ENCODE data around the gene PDE4A. TPM values are rescaled to one million over a fixed set of nuclear protein-coding genes. Genes with fewer than 3 reads are reported as not detected.
"Not testable (repeated sequence)": the region's sequence is repeated elsewhere in the genome, so short reads cannot be mapped to it uniquely, and the experiment has no call there.

The PDE4A gene
- total and polyA plus RNA-seq, 9 donors, result 0.71 to 4.8 (median 2.6) TPM

GRCh38 chr19:10406191-10406590, 14.1 kb upstream of the PDE4A start:
- no peaks in the 10 kb centered on the region for H3K27me3 ChIP-seq
- no peak overlapping the region for H3K4me3 ChIP-seq
- no peak overlapping the region for H3K27ac ChIP-seq
- no peak for DNase-seq
- WGBS, 3 donors, result 66 to 70% (median 70%) methylated on average over 6 of the region's 6 CpGs
- intact Hi-C loops (cut with DNase I), result loop anchor here in 1 of 4 donors (10.0 kb wide), 1 partner anchor 159 kb away; the partner anchor contains the start of genes CDKN2D and KRI1
- H3K9me3 ChIP-seq, result no peaks in the 10 kb centered on the region
- no peak for TF ChIP-seq CTCF (IDR thresholded peaks at IDR 0.05)
- TF ChIP-seq POLR2A (IDR thresholded peaks at IDR 0.05), result no peak
- TF ChIP-seq EP300 (IDR thresholded peaks at IDR 0.05), result no peak
- peaks cover 13% of the 10 kb centered on the region for H3K4me1 ChIP-seq (ENCODE audit: insufficient read depth)
- H3K36me3 ChIP-seq, result no peaks in the 10 kb centered on the region

GRCh38 chr19:10407096-10407495, 13.2 kb upstream of the PDE4A start:
- Histone ChIP-seq H3K27ac (no peak overlapping the region), H3K27me3 (no peaks in the 10 kb centered on the region), H3K4me1 (ENCODE audit: insufficient read depth) (peaks cover 8% of the 10 kb centered on the region), H3K9me3 (no peaks in the 10 kb centered on the region), H3K36me3 (no peaks in the 10 kb centered on the region), H3K4me3 (no peak overlapping the region)
- intact Hi-C loops (cut with DNase I), result loop anchor here in 1 of 4 donors (10.0 kb wide), 1 partner anchor 158 kb away; the partner anchor contains the start of genes CDKN2D and KRI1
- DNase-seq, result no peak
- TF ChIP-seq CTCF (IDR thresholded peaks at IDR 0.05) (no peak), POLR2A (IDR thresholded peaks at IDR 0.05) (no peak), EP300 (IDR thresholded peaks at IDR 0.05) (no peak)

- no peak for DNase-seq
- no peaks in the 10 kb centered on the region for H3K27me3 ChIP-seq
- TF ChIP-seq CTCF (IDR thresholded peaks at IDR 0.05), result no peak
- TF ChIP-seq EP300 (IDR thresholded peaks at IDR 0.05), result no peak
- TF ChIP-seq POLR2A (IDR thresholded peaks at IDR 0.05), result no peak
- H3K27ac ChIP-seq, result no peak overlapping the region
- H3K9me3 ChIP-seq, result no peaks in the 10 kb centered on the region
- no peak overlapping the region for H3K4me3 ChIP-seq
- intact Hi-C loops (cut with DNase I), result loop anchor here in 1 of 4 donors (10.0 kb wide), 1 partner anchor 156 kb away; the partner anchor contains the start of genes CDKN2D and KRI1
- H3K36me3 ChIP-seq, result no peaks in the 10 kb centered on the region
- H3K4me1 ChIP-seq (ENCODE audit: insufficient read depth), result peaks cover 3% of the 10 kb centered on the region
- 61 to 64% (median 63%) methylated on average over 18 of the region's 18 CpGs for WGBS, 3 donors
Observed at GRCh38 chr19:10408511-10409283, 11.6 kb upstream of the PDE4A start.

- WGBS, 3 donors, result 67 to 75% (median 73%) methylated on average over 5 of the region's 5 CpGs
- H3K9me3 ChIP-seq; H3K36me3 ChIP-seq; H3K4me3 ChIP-seq; H3K27ac ChIP-seq; intact Hi-C loops (cut with DNase I); H3K27me3 ChIP-seq; DNase-seq; H3K4me1 ChIP-seq (ENCODE audit: insufficient read depth): not testable (repeated sequence)
Observed at GRCh38 chr19:10411224-10411623, 9.1 kb upstream of the PDE4A start.

Data from ovary (tissue), 9 donors.